ENCODE results near the gene NRL. TPM values are rescaled to one million over a fixed set of nuclear protein-coding genes. Genes with fewer than 3 reads are reported as not detected.
"Not testable (repeated sequence)": the region's sequence is repeated elsewhere in the genome, so short reads cannot be mapped to it uniquely, and the experiment has no call there.

Gene NRL
- total RNA-seq, 1 donor from 2014 or later, result 5.5 TPM

GRCh38 chr14:24042746-24043145 lies 72.0 kb downstream of the NRL start:
- H3K9me3 Mint-ChIP-seq, result no peaks in the 10 kb centered on the region
- H3K4me1 Mint-ChIP-seq, result no peaks in the 10 kb centered on the region
- no peak for TF ChIP-seq CTCF (IDR thresholded peaks at IDR 0.05)
- H3K27ac Mint-ChIP-seq, result no peak overlapping the region
- ChIA-PET POLR2A (no interaction called here), CTCF (interaction anchor here (0.8 kb wide), 1 partner anchor 66 kb away, joined by 3 read pairs; no protein-coding TSS in a partner anchor)
- intact Hi-C loops (cut with micrococcal nuclease), result no loop called here
- no peaks in the 10 kb centered on the region for H3K36me3 Mint-ChIP-seq (ENCODE audit: low read depth)
- H3K27me3 Mint-ChIP-seq, result no peaks in the 10 kb centered on the region
- no peak overlapping the region for H3K4me3 Mint-ChIP-seq
- DNase-seq (no peak), ATAC-seq (ENCODE audit: low read depth) (no peak)

GRCh38 chr14:24040692-24041091 lies 74.1 kb downstream of the NRL start:
- no peaks in the 10 kb centered on the region for H3K36me3 Mint-ChIP-seq (ENCODE audit: low read depth)
- no peaks in the 10 kb centered on the region for H3K9me3 Mint-ChIP-seq
- CTCF ChIA-PET, result no interaction called here
- POLR2A ChIA-PET, result no interaction called here
- H3K27ac Mint-ChIP-seq, result no peak overlapping the region
- intact Hi-C loops (cut with micrococcal nuclease), result no loop called here
- no peaks in the 10 kb centered on the region for H3K27me3 Mint-ChIP-seq
- peaks cover 7% of the 10 kb centered on the region for H3K4me1 Mint-ChIP-seq
- DNase-seq, result no peak
- H3K4me3 Mint-ChIP-seq, result no peak overlapping the region
- TF ChIP-seq CTCF (IDR thresholded peaks at IDR 0.05), result no peak
- ATAC-seq (ENCODE audit: low read depth), result no peak

- H3K4me3 Mint-ChIP-seq, result no peak overlapping the region
These were observed 76.1 kb downstream of the NRL start for GRCh38 chr14:24038686-24039085.

GRCh38 chr14:24037658-24038037 lies 77.1 kb downstream of the NRL start:
- Mint-ChIP-seq H3K27me3 (no peaks in the 10 kb centered on the region), H3K9me3 (peaks cover 2% of the 10 kb centered on the region), H3K4me1 (peaks cover 7% of the 10 kb centered on the region), H3K4me3 (no peak overlapping the region), H3K36me3 (ENCODE audit: low read depth) (no peaks in the 10 kb centered on the region), H3K27ac (no peak overlapping the region)
- intact Hi-C loops (cut with micrococcal nuclease), result loop anchor here (2.0 to 5.0 kb wide), 3 partner anchors 13 to 405 kb away; partner anchors contain the start of gene DHRS4L2
- no peak for DNase-seq
- ChIA-PET CTCF (no interaction called here), POLR2A (no interaction called here)
- TF ChIP-seq CTCF (IDR thresholded peaks at IDR 0.05), result no peak
- ATAC-seq (ENCODE audit: low read depth), result no peak

More at GRCh38 chr14:24038686-24039085, 76.1 kb downstream of the NRL start:
- ChIA-PET POLR2A (no interaction called here), CTCF (no interaction called here)
- no peak for TF ChIP-seq CTCF (IDR thresholded peaks at IDR 0.05)
- intact Hi-C loops (cut with micrococcal nuclease), result loop anchor here (5.0 kb wide), 1 partner anchor 51 kb away; the partner anchor contains the start of gene DHRS4L2
- H3K27me3 Mint-ChIP-seq, result no peaks in the 10 kb centered on the region
- no peak overlapping the region for H3K27ac Mint-ChIP-seq
- peaks cover 7% of the 10 kb centered on the region for H3K4me1 Mint-ChIP-seq
- ATAC-seq (ENCODE audit: low read depth), result no peak
- no peak for DNase-seq
- no peaks in the 10 kb centered on the region for H3K9me3 Mint-ChIP-seq
- no peaks in the 10 kb centered on the region for H3K36me3 Mint-ChIP-seq (ENCODE audit: low read depth)

- peak overlapping the region; percentile 89 for H3K4me3 Mint-ChIP-seq
- H3K9me3 Mint-ChIP-seq; H3K4me1 Mint-ChIP-seq; POLR2A ChIA-PET; H3K27me3 Mint-ChIP-seq; CTCF ChIA-PET; H3K36me3 Mint-ChIP-seq (ENCODE audit: low read depth); DNase-seq: not testable (repeated sequence)
- ATAC-seq (ENCODE audit: low read depth), result peak; percentile 16
- peak overlapping the region; percentile 62 for H3K27ac Mint-ChIP-seq
- intact Hi-C loops (cut with micrococcal nuclease), result loop anchor here (1.0 to 5.0 kb wide), 6 partner anchors 14 to 404 kb away; partner anchors contain the start of genes DHRS4L2 and PCK2
These were observed 77.6 kb downstream of the NRL start for GRCh38 chr14:24036963-24037657.
